K562 (cell line): ENCODE measurements around the gene TM9SF3. TPM values are rescaled to one million over a fixed set of nuclear protein-coding genes. Genes with fewer than 3 reads are reported as not detected.

Source experiments
- BCLAF1 ChIP-seq, 2 experiments: fragments of 450-650 bp in 1 of 2; IDR thresholded peaks; 2 replicates each; pipeline ENCODE4 v1.6.1; 2011 to 2017; ENCODE audit warnings: low read depth in 2 of 2, antibody characterized with exemption in 1 of 2, borderline replicate concordance in 1 of 2, low read length in 1 of 2, mild to moderate bottlenecking in 1 of 2, mixed read lengths in 1 of 2; ENCODE audit not compliant: control insufficient read depth in 1 of 2
- KDM5B ChIP-seq: fragments of 200-600 bp; sonication (generic); IDR thresholded peaks from 2 replicates; pipeline ENCODE4 v1.6.1; 2012; ENCODE audit warnings: low read depth, mild to moderate bottlenecking, moderate library complexity, low read length, control low read depth, inconsistent platforms; ENCODE audit not compliant: insufficient replicate concordance
- NFIC ChIP-seq: fragments of 450-650 bp; IDR thresholded peaks from 2 replicates; pipeline ENCODE4 v1.6.1; 2017; ENCODE audit warnings: mild to moderate bottlenecking, inconsistent platforms
- polyA plus RNA-seq, 8 experiments: library from polyadenylated mRNA; depleted of rRNA in 4 of 8; stranded (reverse) in 5 of 8; unstranded in 3 of 8; fragments of >200 nt; fragmentation: Nextera tagmentation in 2 of 8; fragmentation: Illumina TruSeq in 1 of 8; extraction: Ambion mirVana in 2 of 8; extraction: Trizol in 1 of 8; gene quantifications; 2 replicates each; pipeline versions ENCODE4 v1.2.1 to v1.2.3, GENCODE V29; 2011 to 2014; ENCODE audit warnings: inconsistent platforms in 1 of 8, missing spikeins in 1 of 8
- total RNA-seq, 7 experiments: library from RNA; depleted of rRNA in 6 of 7; stranded (reverse); fragments of >200 nt in 6 of 7; fragmentation: Illumina TruSeq in 2 of 7; extraction: Trizol in 2 of 7; gene quantifications; 2 replicates each; pipeline versions ENCODE4 v1.2.1 to v1.2.3, GENCODE V29; 2011 to 2021; ENCODE audit warnings: low replicate concordance in 1 of 7
- TF ChIP-seq, protein P1 (sequence below): fragments of 450-650 bp; IDR thresholded peaks from 2 replicates; pipeline ENCODE4 v1.6.1; 2017; ENCODE audit warnings: antibody characterized with exemption, mild to moderate bottlenecking

The TM9SF3 gene
- total and polyA plus RNA-seq, 9 of the 15 experiments (the other 6 are each of a cell fraction or from before 2014, with no cell fraction given) = 16.1 to 63.1 (median 34.9) TPM

- TF ChIP-seq BCLAF1 (IDR thresholded peaks at IDR 0.05; ENCODE audit: borderline replicate concordance in 1 of 2, control insufficient read depth in 1 of 2, low read depth in 2 of 2, low read length in 1 of 2) (no peak), KDM5B (no peak), NFIC (peak; percentile 18; the same call in 1 of the 2 replicates)
- TF ChIP-seq, protein P1, sequence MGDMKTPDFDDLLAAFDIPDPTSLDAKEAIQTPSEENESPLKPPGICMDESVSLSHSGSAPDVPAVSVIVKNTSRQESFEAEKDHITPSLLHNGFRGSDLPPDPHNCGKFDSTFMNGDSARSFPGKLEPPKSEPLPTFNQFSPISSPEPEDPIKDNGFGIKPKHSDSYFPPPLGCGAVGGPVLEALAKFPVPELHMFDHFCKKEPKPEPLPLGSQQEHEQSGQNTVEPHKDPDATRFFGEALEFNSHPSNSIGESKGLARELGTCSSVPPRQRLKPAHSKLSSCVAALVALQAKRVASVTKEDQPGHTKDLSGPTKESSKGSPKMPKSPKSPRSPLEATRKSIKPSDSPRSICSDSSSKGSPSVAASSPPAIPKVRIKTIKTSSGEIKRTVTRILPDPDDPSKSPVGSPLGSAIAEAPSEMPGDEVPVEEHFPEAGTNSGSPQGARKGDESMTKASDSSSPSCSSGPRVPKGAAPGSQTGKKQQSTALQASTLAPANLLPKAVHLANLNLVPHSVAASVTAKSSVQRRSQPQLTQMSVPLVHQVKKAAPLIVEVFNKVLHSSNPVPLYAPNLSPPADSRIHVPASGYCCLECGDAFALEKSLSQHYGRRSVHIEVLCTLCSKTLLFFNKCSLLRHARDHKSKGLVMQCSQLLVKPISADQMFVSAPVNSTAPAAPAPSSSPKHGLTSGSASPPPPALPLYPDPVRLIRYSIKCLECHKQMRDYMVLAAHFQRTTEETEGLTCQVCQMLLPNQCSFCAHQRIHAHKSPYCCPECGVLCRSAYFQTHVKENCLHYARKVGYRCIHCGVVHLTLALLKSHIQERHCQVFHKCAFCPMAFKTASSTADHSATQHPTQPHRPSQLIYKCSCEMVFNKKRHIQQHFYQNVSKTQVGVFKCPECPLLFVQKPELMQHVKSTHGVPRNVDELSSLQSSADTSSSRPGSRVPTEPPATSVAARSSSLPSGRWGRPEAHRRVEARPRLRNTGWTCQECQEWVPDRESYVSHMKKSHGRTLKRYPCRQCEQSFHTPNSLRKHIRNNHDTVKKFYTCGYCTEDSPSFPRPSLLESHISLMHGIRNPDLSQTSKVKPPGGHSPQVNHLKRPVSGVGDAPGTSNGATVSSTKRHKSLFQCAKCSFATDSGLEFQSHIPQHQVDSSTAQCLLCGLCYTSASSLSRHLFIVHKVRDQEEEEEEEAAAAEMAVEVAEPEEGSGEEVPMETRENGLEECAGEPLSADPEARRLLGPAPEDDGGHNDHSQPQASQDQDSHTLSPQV = no peak
These were observed 74.1 kb downstream of the TM9SF3 start (continued) for GRCh38 chr10:96512524-96513304.
